ENCODE measurements around the gene DLG2. TPM values are rescaled to one million over a fixed set of nuclear protein-coding genes. Genes with fewer than 3 reads are reported as not detected.

Gene DLG2
- total and polyA plus RNA-seq, 9 of the 15 experiments (the other 6 are each of a cell fraction or from before 2014, with no cell fraction given) = 0.52 to 1.6 (median 0.95) TPM

DNA sequence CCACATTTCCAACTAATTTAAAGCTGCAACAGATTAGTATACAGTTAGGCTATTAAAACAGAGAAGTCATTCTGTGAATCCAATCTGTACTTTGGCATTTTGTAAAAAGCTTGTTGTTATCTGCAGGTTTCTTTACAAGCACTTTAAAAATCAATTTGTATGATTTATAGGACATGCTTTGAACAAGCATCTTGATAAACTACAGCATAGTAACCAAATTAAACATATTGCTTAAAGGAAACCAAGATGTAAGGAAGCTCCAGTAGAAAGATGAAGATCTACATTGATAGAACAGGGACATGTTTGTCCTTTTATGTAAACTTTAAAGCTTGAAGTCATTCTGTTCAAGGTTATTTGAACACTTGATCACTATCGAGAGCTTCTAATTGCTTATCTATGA is 1842.7 kb downstream of the DLG2 start:
- TF ChIP-seq PHTF2 (CRISPR knock-in tag; IDR thresholded peaks at IDR 0.05) = no peak
- TF ChIP-seq PCBP1 (IDR thresholded peaks at IDR 0.05; ENCODE audit: low read depth, low read length, poor library complexity, severe bottlenecking) = no peak
- TF ChIP-seq CREBBP (IDR thresholded peaks at IDR 0.05; ENCODE audit: low read depth, low read length) = no peak
- no peak for TF ChIP-seq KAT7 (CRISPR knock-in tag; IDR thresholded peaks at IDR 0.05; ENCODE audit: borderline replicate concordance)
- no peak for TF ChIP-seq MITF (IDR thresholded peaks at IDR 0.05)
- TF ChIP-seq ZNF24 (IDR thresholded peaks at IDR 0.05) = no peak
- TF ChIP-seq KDM5B (IDR thresholded peaks at IDR 0.05; ENCODE audit: insufficient replicate concordance, low read depth, low read length) = no peak
- no peak for TF ChIP-seq HMG20B (CRISPR knock-in tag; IDR thresholded peaks at IDR 0.05)
- no peak for TF ChIP-seq GMEB1 (CRISPR knock-in tag; IDR thresholded peaks at IDR 0.05)
- TF ChIP-seq ZNF174 (CRISPR knock-in tag; IDR thresholded peaks at IDR 0.05) = no peak
- TF ChIP-seq ZNF12 (CRISPR knock-in tag; IDR thresholded peaks at IDR 0.05) = no peak
- TF ChIP-seq ZNF280A (IDR thresholded peaks at IDR 0.05; ENCODE audit: low read depth, partially characterized antibody) = no peak
- TF ChIP-seq, protein P1, sequence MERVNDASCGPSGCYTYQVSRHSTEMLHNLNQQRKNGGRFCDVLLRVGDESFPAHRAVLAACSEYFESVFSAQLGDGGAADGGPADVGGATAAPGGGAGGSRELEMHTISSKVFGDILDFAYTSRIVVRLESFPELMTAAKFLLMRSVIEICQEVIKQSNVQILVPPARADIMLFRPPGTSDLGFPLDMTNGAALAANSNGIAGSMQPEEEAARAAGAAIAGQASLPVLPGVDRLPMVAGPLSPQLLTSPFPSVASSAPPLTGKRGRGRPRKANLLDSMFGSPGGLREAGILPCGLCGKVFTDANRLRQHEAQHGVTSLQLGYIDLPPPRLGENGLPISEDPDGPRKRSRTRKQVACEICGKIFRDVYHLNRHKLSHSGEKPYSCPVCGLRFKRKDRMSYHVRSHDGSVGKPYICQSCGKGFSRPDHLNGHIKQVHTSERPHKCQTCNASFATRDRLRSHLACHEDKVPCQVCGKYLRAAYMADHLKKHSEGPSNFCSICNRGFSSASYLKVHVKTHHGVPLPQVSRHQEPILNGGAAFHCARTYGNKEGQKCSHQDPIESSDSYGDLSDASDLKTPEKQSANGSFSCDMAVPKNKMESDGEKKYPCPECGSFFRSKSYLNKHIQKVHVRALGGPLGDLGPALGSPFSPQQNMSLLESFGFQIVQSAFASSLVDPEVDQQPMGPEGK (CRISPR knock-in tag; IDR thresholded peaks at IDR 0.05; ENCODE audit: borderline replicate concordance) = no peak
- Histone ChIP-seq H3K36me3 (ENCODE audit: control insufficient read depth, insufficient read depth, low read length) (no peaks in the 10 kb centered on the region), H3K27ac (ENCODE audit: extremely low read depth, low read depth, low read length) (no peak overlapping the region), H3K4me1 (replicated peaks in 1 of 2; ENCODE audit: control insufficient read depth in 2 of 2, insufficient read depth in 2 of 2, low read length in 2 of 2) (no peaks in the 10 kb centered on the region), H2AFZ (ENCODE audit: low read depth, low read length) (no peak overlapping the region), H3K4me2 (ENCODE audit: insufficient read depth, low read length) (no peak overlapping the region), H3K9me3 (replicated peaks; ENCODE audit: control insufficient read depth, insufficient read depth, low read depth, low read length) (no peaks in the 10 kb centered on the region), H4K20me1 (replicated peaks; ENCODE audit: control insufficient read depth, insufficient read depth, low read length) (no peaks in the 10 kb centered on the region), H3K9me1 (ENCODE audit: control insufficient read depth, insufficient read depth, low read length) (no peaks in the 10 kb centered on the region), H3K27me3 (ENCODE audit: control insufficient read depth in 2 of 2, insufficient read depth in 2 of 2, low read length in 2 of 2) (no peaks in the 10 kb centered on the region), H3K9ac (ENCODE audit: insufficient read depth in 1 of 2, low read depth in 2 of 2, low read length in 2 of 2) (no peak overlapping the region), H3K79me2 (ENCODE audit: control insufficient read depth, insufficient read depth, low read length) (no peaks in the 10 kb centered on the region), H3K4me3 (no peak overlapping the region)
- FAIRE-seq = no peak
- POLR2A ChIA-PET = no interaction called here
- ATAC-seq = no peak
- CTCF ChIA-PET (ENCODE audit: low intra/inter-chr PET ratio) = interaction anchor here (0.6 kb wide), 1 partner anchor 554 kb away, joined by 3 read pairs; no protein-coding TSS in a partner anchor
- 0% methylated on average over 1 of the region's 1 CpG for WGBS (ENCODE audit: insufficient coverage, low coverage, missing lambda C conversion rate)
- intact Hi-C loops (cut with micrococcal nuclease) = no loop called here
- in situ Hi-C loops (cut with MboI) = no loop called here
- no TSS peak for BruUV-seq (replicated peaks)
- DNase-seq (ENCODE audit: extremely low read depth in 1 of 4, low spot score in 3 of 4) = no peak

All from K562 (cell line).